Measurements from ENCODE around the gene TIMM17A.

DNA sequence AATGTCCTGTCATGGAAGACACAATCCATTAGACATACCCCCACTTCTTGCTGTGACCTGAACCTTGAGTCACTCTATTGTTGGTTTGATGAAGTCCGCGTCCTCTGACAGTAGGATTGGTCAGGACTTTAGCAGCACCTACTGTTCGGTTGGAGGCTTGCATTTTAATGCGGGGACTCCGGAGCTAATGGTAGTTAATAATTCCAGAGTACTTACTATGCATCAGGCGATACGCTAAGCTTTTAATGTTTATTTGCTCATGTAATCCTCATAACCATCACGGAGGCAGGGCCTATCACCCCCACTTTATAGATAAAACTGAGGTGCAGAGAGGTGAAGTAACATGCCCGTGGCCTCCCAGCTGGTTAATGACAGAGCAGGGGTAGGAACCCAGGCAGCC is 47.2 kb downstream of the TIMM17A start:
- TF ChIP-seq, protein P1, sequence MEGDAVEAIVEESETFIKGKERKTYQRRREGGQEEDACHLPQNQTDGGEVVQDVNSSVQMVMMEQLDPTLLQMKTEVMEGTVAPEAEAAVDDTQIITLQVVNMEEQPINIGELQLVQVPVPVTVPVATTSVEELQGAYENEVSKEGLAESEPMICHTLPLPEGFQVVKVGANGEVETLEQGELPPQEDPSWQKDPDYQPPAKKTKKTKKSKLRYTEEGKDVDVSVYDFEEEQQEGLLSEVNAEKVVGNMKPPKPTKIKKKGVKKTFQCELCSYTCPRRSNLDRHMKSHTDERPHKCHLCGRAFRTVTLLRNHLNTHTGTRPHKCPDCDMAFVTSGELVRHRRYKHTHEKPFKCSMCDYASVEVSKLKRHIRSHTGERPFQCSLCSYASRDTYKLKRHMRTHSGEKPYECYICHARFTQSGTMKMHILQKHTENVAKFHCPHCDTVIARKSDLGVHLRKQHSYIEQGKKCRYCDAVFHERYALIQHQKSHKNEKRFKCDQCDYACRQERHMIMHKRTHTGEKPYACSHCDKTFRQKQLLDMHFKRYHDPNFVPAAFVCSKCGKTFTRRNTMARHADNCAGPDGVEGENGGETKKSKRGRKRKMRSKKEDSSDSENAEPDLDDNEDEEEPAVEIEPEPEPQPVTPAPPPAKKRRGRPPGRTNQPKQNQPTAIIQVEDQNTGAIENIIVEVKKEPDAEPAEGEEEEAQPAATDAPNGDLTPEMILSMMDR (conservative IDR thresholded peaks at IDR 0.05; ENCODE audit: low read depth, low read length) = no peak
- TF ChIP-seq CEBPB (IDR thresholded peaks at IDR 0.05; ENCODE audit: low read depth, low read length) (no peak), POLR2A (IDR thresholded peaks at IDR 0.05; ENCODE audit: low read depth, low read length) (no peak), MAFK (IDR thresholded peaks at IDR 0.05; ENCODE audit: low read depth, low read length) (no peak), SMC3 (IDR thresholded peaks at IDR 0.05; ENCODE audit: low read depth, low read length) (no peak), FOS (IDR thresholded peaks at IDR 0.05; ENCODE audit: low read depth, low read length) (no peak), BHLHE40 (IDR thresholded peaks at IDR 0.05; ENCODE audit: low read depth, low read length) (no peak), MXI1 (IDR thresholded peaks at IDR 0.05; ENCODE audit: borderline replicate concordance, low read depth, low read length) (no peak)

Measured in IMR-90 (cell line).